Astrocyte of the spinal cord (primary cell): ENCODE results near the gene MCUB.

Experiments
- DNase-seq: peaks from one replicate; pipeline ENCODE4 v3.0.0; 2011; ENCODE audit warnings: low read depth, low spot score
- H3K4me3 ChIP-seq: 2 replicates; pipeline ENCODE4 v1.5.1; 2011; ENCODE audit warnings: low read depth, mild to moderate bottlenecking, low read length, moderate library complexity
- in situ Hi-C: cut with HindIII; loops from 2 replicates; pipeline ENCODE4 v1.10.0; 2017; ENCODE audit warnings: low sequenced_read_pairs
- TF ChIP-seq, protein P1 (sequence below): IDR thresholded peaks from 2 replicates; pipeline ENCODE4 v1.5.1; 2012; ENCODE audit warnings: low read depth, mild to moderate bottlenecking, low read length, inconsistent platforms

The MCUB gene

DNA sequence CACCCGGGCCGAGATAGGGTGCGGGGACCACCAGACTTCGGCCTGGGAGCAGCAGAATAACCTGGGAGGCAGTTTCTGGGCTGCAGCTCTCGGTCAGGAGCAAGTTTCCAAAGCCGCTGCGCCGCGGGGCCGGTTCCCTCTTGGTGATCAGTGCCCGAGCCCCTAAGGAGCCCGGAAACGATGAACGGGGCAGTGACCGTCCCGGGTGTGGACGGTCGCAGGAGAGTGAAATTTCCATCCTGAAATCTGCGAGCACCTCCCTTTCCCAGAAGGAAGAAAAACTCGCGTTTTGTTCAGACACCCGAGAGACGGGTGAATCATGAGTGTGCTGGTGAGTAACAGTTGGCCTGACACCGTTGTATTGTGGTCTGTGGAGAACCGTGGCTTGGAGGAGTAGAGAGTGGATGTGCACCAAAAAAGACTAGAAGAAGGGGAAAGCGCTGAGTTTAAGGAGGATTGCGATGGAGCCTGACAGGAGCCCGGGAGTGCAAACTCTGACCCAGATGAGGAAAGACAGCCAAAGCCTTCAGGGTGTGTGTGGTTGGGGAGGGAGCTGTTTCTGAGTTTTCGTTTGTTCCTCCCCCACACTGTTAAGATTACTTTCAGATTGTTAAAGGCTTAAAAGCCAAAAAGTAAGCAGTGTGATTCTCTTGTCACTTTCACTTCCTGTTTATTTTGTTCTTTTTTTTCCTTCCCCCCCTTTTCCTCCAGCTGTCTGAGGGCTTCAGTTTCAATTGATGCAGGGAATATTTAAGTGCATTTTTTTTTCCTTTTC lies 828 bp downstream of the MCUB start:
- peak overlapping the region; percentile 77 for H3K4me3 ChIP-seq
- DNase-seq, result peak; percentile 82
- TF ChIP-seq, protein P1, sequence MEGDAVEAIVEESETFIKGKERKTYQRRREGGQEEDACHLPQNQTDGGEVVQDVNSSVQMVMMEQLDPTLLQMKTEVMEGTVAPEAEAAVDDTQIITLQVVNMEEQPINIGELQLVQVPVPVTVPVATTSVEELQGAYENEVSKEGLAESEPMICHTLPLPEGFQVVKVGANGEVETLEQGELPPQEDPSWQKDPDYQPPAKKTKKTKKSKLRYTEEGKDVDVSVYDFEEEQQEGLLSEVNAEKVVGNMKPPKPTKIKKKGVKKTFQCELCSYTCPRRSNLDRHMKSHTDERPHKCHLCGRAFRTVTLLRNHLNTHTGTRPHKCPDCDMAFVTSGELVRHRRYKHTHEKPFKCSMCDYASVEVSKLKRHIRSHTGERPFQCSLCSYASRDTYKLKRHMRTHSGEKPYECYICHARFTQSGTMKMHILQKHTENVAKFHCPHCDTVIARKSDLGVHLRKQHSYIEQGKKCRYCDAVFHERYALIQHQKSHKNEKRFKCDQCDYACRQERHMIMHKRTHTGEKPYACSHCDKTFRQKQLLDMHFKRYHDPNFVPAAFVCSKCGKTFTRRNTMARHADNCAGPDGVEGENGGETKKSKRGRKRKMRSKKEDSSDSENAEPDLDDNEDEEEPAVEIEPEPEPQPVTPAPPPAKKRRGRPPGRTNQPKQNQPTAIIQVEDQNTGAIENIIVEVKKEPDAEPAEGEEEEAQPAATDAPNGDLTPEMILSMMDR, result no peak
- in situ Hi-C loops, result no loop called here

DNA sequence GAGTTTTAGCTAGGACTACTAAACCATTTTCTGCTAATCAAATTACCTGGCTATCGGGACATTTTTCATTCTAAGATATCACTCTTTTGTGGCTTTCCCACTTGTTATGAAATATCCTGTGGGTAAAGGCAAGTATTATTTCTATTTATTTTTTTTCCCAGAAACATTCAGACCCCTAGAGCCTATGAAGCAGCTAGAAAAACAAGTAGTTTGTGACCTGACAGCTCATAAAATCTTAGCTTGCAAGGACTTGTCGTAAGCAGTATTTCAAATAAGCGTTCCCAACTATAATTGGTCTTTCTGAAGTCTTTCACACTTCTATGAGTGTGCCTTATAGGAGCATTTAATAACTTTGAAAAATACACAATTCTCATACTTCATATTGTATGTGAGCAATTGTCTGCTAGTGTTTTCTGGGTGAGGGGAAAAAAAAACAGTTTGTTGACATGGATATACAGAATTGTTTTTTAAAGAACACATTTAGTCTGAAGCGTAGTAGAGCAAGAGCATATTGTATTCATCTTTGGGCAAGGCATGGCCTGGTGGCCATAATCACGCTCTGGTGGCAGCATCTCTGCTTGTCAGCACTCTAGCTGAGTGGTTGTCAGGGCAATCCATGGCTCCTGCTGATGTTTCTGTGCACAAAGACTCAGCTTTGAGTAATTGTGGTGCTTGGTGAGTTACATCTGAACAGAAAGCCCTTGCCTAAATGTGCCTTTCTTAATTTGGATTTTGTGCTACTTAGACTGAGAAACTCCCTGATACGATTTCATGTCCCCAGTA lies 2.6 kb downstream of the MCUB start:
- TF ChIP-seq, protein P1, result no peak
- no peak overlapping the region for H3K4me3 ChIP-seq
- DNase-seq, result no peak

DNA sequence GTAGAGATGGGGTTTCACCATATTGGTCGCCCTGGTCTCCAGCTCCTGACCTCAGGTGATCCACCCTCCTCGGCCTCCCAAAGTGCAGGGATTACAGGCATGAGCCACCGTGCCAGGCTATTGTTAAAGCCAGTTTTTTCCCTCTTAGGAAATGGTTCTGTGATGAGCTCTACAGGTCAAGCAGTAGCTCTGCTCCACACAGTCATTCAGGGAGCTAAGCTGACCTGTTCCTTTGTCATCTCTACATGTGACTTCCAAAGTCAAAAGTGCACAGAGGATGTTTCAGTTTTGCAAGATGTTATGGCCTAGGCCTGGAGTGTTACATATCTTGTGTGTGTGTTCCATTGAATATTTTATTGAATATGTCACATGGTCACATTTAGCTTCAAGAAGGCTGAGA lies 11.4 kb downstream of the MCUB start:
- no peak for DNase-seq
- H3K4me3 ChIP-seq, result no peak overlapping the region
- TF ChIP-seq, protein P1, result no peak
- in situ Hi-C loops, result no loop called here

More for the DNA sequence above, 2.6 kb downstream of the MCUB start:
- in situ Hi-C loops, result no loop called here

DNA sequence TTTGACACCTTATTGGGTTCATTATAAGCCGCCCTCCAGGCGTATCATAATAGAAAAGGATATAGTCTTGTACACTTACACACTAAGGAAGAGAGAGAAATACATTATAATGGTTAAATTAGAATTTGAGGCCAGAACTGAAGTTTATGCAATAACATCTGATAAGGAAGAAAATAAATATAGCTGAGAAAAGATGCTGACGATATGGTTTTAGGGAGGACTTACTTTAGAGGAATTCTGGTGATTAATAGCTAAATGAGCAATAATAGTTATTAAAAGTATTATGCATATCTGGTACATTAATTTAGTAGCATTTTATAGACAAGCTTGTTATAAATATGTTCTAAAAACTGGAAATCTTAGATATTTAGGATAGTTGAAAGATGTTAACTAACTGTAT lies 12.1 kb downstream of the MCUB start:
- in situ Hi-C loops, result no loop called here
- DNase-seq, result no peak
- TF ChIP-seq, protein P1, result no peak
- no peak overlapping the region for H3K4me3 ChIP-seq

DNA sequence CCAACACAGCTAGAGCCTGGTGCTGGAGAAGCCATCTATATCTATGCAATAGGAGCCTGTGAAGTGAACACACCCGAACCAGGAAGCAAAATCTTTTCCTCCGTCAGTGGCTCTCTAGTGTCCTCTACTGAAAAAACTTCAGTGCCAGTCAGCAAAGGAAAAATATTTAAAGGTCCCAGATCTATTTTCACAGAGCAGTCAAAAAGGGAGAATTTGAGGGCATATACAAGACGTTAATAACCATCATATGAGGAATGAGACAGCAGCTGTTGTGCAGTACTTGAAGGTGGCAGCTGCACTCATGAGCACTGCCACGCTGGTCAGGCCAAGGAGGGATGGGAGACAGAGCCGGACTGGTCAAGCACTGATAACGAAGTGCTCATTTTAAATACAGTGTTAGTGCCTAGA lies 14.4 kb downstream of the MCUB start:
- no peak overlapping the region for H3K4me3 ChIP-seq
- TF ChIP-seq, protein P1, result no peak
- in situ Hi-C loops, result no loop called here
- DNase-seq, result no peak

DNA sequence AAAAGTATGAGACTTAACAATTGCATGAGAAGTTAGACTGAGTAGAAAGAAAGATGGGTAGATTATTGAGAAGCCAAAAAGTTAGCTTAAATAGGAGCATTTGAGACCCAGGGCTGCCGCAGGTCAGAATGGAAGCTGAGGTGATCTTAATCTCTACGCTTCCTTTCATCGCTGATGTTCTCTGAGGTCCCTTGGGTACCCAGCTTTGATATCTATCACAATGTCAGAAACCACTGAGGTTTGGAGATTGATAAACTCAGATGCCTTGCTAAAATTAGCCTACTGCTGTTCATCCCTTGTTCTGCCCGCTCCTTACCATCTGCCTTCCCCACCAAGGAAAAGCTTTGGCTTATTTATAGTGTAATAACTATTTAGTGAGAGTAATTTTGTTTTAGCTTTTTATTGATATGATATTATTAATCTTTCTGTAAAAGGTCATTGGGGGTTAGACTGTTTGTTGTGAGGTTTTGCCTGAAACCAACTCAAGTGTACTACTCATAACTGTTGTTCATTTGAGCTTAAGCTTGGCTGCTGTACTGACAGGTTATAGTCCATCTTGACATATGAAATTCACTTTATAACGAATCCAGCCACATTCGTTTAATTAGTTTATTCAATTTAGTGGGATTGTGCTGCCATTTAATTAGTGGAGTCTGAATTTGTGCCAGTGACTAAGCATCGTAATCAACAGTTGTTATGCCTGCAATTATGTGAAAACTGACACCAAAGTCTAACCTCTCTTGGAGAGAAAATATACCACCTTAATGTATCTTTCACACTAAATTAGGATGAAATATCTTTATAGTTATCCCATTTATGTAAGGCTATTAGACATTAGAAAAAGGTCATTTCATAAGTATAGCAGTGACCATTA lies 15.1 kb downstream of the MCUB start:
- no peak for DNase-seq
- H3K4me3 ChIP-seq, result no peak overlapping the region
- in situ Hi-C loops, result no loop called here
- TF ChIP-seq, protein P1, result no peak
